ENCODE results near the gene FAM107B.

FAM107B gene

DNA sequence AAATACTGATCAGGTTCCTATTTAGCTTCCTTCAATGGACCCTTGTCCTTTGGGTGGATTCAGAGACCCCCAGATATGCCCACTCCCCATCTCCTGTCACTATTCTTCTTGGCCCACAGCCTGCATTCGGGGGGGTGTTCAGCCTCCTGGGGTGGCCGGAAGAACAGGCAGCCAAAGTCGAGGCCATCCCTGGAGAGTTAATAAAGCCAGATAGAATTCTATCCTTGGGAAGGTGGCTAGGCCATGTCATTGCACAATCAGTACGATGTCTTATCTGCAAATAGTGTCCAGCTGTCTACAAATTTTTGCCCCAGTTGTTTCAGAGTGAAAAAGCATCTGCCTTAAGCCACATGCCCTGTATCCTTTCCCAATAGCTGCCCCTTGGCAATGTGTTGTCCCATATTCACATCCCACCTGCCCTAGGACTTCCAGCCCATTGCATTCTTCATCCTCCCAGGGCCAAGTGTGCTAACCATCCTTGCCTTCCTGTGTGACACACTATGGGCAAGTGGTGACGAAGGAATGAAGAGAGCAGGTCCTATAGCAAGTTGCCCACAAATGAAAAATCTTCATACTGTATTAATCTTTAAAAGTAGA, 9.9 kb upstream of the FAM107B start:
- no peak for ATAC-seq
- TF ChIP-seq ZNF8 (CRISPR knock-in tag; IDR thresholded peaks at IDR 0.05): no peak
- TF ChIP-seq ZFP30 (CRISPR knock-in tag; IDR thresholded peaks at IDR 0.05): no peak
- TF ChIP-seq, protein P1, sequence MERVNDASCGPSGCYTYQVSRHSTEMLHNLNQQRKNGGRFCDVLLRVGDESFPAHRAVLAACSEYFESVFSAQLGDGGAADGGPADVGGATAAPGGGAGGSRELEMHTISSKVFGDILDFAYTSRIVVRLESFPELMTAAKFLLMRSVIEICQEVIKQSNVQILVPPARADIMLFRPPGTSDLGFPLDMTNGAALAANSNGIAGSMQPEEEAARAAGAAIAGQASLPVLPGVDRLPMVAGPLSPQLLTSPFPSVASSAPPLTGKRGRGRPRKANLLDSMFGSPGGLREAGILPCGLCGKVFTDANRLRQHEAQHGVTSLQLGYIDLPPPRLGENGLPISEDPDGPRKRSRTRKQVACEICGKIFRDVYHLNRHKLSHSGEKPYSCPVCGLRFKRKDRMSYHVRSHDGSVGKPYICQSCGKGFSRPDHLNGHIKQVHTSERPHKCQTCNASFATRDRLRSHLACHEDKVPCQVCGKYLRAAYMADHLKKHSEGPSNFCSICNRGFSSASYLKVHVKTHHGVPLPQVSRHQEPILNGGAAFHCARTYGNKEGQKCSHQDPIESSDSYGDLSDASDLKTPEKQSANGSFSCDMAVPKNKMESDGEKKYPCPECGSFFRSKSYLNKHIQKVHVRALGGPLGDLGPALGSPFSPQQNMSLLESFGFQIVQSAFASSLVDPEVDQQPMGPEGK (CRISPR knock-in tag; IDR thresholded peaks at IDR 0.05; ENCODE audit: borderline replicate concordance): no peak
- TF ChIP-seq, protein P2, sequence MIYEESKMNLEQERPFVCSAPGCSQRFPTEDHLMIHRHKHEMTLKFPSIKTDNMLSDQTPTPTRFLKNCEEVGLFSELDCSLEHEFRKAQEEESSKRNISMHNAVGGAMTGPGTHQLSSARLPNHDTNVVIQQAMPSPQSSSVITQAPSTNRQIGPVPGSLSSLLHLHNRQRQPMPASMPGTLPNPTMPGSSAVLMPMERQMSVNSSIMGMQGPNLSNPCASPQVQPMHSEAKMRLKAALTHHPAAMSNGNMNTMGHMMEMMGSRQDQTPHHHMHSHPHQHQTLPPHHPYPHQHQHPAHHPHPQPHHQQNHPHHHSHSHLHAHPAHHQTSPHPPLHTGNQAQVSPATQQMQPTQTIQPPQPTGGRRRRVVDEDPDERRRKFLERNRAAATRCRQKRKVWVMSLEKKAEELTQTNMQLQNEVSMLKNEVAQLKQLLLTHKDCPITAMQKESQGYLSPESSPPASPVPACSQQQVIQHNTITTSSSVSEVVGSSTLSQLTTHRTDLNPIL (CRISPR knock-in tag; IDR thresholded peaks at IDR 0.05; ENCODE audit: low read depth): no peak
- TF ChIP-seq POU6F1 (CRISPR knock-in tag; IDR thresholded peaks at IDR 0.05; ENCODE audit: borderline replicate concordance, low read depth): no peak
- TF ChIP-seq SNAI2 (CRISPR knock-in tag; IDR thresholded peaks at IDR 0.05): no peak
- TF ChIP-seq BACH2 (CRISPR knock-in tag; IDR thresholded peaks at IDR 0.05; ENCODE audit: borderline replicate concordance): no peak
- no peak for TF ChIP-seq ZFP3 (CRISPR knock-in tag; IDR thresholded peaks at IDR 0.05)
- TF ChIP-seq, protein P3, sequence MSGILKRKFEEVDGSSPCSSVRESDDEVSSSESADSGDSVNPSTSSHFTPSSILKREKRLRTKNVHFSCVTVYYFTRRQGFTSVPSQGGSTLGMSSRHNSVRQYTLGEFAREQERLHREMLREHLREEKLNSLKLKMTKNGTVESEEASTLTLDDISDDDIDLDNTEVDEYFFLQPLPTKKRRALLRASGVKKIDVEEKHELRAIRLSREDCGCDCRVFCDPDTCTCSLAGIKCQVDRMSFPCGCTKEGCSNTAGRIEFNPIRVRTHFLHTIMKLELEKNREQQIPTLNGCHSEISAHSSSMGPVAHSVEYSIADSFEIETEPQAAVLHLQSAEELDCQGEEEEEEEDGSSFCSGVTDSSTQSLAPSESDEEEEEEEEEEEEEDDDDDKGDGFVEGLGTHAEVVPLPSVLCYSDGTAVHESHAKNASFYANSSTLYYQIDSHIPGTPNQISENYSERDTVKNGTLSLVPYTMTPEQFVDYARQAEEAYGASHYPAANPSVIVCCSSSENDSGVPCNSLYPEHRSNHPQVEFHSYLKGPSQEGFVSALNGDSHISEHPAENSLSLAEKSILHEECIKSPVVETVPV (CRISPR knock-in tag; IDR thresholded peaks at IDR 0.05): no peak
- TF ChIP-seq TCF4 (CRISPR knock-in tag; IDR thresholded peaks at IDR 0.05; ENCODE audit: borderline replicate concordance): no peak
- TF ChIP-seq ARNTL (CRISPR knock-in tag; IDR thresholded peaks at IDR 0.05; ENCODE audit: borderline replicate concordance, low read depth): no peak
- no peak for TF ChIP-seq TOX (CRISPR knock-in tag; IDR thresholded peaks at IDR 0.05; ENCODE audit: borderline replicate concordance)
- TF ChIP-seq GLIS3 (CRISPR knock-in tag; IDR thresholded peaks at IDR 0.05): no peak
- no peak for TF ChIP-seq ISL1 (CRISPR knock-in tag; IDR thresholded peaks at IDR 0.05)
- no peak for TF ChIP-seq ESRRG (CRISPR knock-in tag; IDR thresholded peaks at IDR 0.05)
- no peak for TF ChIP-seq RARB (CRISPR knock-in tag; IDR thresholded peaks at IDR 0.05)

DNA sequence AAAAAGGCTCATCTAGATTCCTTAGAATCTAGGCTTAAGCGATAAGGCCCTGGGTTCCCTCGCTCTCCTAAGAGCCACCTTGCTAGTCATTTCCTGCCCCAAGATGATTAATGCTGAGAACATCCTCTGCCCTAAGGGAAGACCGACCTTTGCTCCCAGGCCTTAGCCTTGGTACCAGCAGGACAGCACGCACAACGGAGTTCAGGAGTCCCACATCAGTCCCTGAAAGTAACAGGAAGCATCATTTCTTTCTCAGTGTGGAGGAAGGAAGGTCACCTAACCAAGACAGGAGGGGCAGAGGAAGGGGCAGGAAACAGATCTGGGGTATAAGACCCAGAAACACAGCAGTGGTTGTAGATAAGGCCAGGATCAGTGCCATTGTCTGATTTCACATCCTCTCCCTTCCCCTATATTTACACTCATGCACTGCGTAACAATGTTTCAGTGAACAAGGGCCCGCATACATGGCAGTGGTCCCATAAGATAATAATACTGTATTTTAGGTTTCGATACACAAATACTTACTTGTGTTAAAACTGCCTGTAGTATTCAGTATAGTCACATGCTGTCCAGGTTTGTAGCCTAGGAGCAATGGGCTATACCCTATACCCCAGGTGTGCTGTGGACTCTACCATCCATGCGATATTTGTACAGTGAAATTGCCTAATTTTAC, 8.1 kb upstream of the FAM107B start:
- TF ChIP-seq, protein P2 (CRISPR knock-in tag; IDR thresholded peaks at IDR 0.05; ENCODE audit: low read depth): no peak
- TF ChIP-seq, protein P1 (CRISPR knock-in tag; IDR thresholded peaks at IDR 0.05; ENCODE audit: borderline replicate concordance): no peak
- TF ChIP-seq ZNF565 (CRISPR knock-in tag; conservative IDR thresholded peaks at IDR 0.05; ENCODE audit: low read depth) (no peak), ZFP3 (CRISPR knock-in tag; IDR thresholded peaks at IDR 0.05) (no peak), ZNF70 (CRISPR knock-in tag; IDR thresholded peaks at IDR 0.05) (no peak), CSDC2 (CRISPR knock-in tag; IDR thresholded peaks at IDR 0.05) (no peak), POU6F1 (CRISPR knock-in tag; IDR thresholded peaks at IDR 0.05; ENCODE audit: borderline replicate concordance, low read depth) (no peak), BACH2 (CRISPR knock-in tag; IDR thresholded peaks at IDR 0.05; ENCODE audit: borderline replicate concordance) (no peak), TOX (CRISPR knock-in tag; IDR thresholded peaks at IDR 0.05; ENCODE audit: borderline replicate concordance) (no peak), ARNTL (CRISPR knock-in tag; IDR thresholded peaks at IDR 0.05; ENCODE audit: borderline replicate concordance, low read depth) (no peak), GLIS3 (CRISPR knock-in tag; IDR thresholded peaks at IDR 0.05) (no peak), ESRRG (CRISPR knock-in tag; IDR thresholded peaks at IDR 0.05) (no peak), PPARA (CRISPR knock-in tag; IDR thresholded peaks at IDR 0.05; ENCODE audit: borderline replicate concordance) (no peak), ZNF8 (CRISPR knock-in tag; IDR thresholded peaks at IDR 0.05) (no peak), OSR1 (CRISPR knock-in tag; IDR thresholded peaks at IDR 0.05) (no peak), SNAI2 (CRISPR knock-in tag; IDR thresholded peaks at IDR 0.05) (no peak)
- no peak for ATAC-seq

Measured in SK-N-SH treated with all-trans-retinoic acid at 6 μM for 48 hours (cell line).